ENCODE data around the gene MAPK4. TPM values are rescaled to one million over a fixed set of nuclear protein-coding genes. Genes with fewer than 3 reads are reported as not detected.

Gene MAPK4
- polyA plus RNA-seq, 1 donor = 1.5 TPM

DNA sequence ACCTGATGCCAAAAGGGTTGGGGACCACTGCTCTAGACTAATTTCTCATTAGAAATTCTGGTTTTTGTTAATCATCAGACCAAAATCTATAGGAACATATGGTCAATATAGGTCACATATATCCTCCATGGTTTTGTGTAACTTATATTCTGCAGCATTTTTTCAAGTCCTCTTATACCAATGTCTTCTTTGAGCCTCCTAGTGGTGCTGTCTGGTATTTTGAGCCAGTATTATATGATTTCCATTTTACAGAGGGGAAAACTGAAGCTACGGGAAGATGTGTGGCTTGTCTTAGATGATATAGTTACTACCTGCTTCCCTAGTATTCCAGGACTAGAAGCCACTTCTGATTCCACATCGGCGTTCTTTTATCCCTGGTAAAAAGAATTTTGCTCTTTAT lies 13.8 kb downstream of the MAPK4 start:
- H3K27me3 ChIP-seq (ENCODE audit: control insufficient read depth, insufficient read depth, low read length) = no peaks in the 10 kb centered on the region
- H3K36me3 ChIP-seq (ENCODE audit: control insufficient read depth, insufficient read depth, low read length) = no peaks in the 10 kb centered on the region
- no peaks in the 10 kb centered on the region for H3K4me1 ChIP-seq (ENCODE audit: control insufficient read depth, insufficient read depth, low read length)
- DNase-seq = no peak
- no peak overlapping the region for H3K4me3 ChIP-seq (ENCODE audit: low read length)
- no peak overlapping the region for H3K27ac ChIP-seq (ENCODE audit: low read length)
- WGBS (ENCODE audit: insufficient coverage, low lambda C conversion rate) = 100% methylated on average over 3 of the region's 3 CpGs
- no peaks in the 10 kb centered on the region for H3K9me3 ChIP-seq (ENCODE audit: control insufficient read depth, low read depth, low read length)

DNA sequence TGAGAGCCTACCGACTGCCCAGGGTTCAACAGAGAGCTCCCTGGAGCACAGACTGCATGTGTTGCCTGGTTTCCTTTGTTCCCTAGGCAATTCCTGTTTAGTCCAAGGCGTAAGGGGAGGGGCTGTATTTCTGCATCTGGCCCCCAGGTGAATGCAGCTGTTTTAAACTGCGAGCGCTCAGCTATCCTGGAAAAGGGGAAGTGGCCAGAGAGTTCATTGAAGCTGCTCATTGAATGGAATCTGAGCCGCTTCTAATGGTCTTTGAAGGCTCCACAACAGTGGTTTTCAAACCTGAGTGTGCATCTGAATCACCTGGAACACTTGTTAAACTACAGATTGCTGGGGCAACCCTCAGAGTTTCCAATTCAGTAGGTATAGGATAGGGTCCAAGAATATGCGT lies 18.1 kb downstream of the MAPK4 start:
- H3K4me3 ChIP-seq (ENCODE audit: low read length) = no peak overlapping the region
- H3K27ac ChIP-seq (ENCODE audit: low read length) = no peak overlapping the region
- no peak for DNase-seq
- H3K36me3 ChIP-seq (ENCODE audit: control insufficient read depth, insufficient read depth, low read length) = no peaks in the 10 kb centered on the region
- no peaks in the 10 kb centered on the region for H3K4me1 ChIP-seq (ENCODE audit: control insufficient read depth, insufficient read depth, low read length)
- WGBS (ENCODE audit: insufficient coverage, low lambda C conversion rate) = 100% methylated on average over 1 of the region's 6 CpGs
- H3K27me3 ChIP-seq (ENCODE audit: control insufficient read depth, insufficient read depth, low read length) = no peaks in the 10 kb centered on the region
- H3K9me3 ChIP-seq (ENCODE audit: control insufficient read depth, low read depth, low read length) = no peaks in the 10 kb centered on the region

GRCh38 chr18:50578651-50579050 lies 18.8 kb downstream of the MAPK4 start:
- no peak for DNase-seq
- Histone ChIP-seq H3K4me3 (ENCODE audit: low read length) (no peak overlapping the region), H3K36me3 (ENCODE audit: control insufficient read depth, insufficient read depth, low read length) (no peaks in the 10 kb centered on the region), H3K9me3 (ENCODE audit: control insufficient read depth, low read depth, low read length) (no peaks in the 10 kb centered on the region), H3K4me1 (ENCODE audit: control insufficient read depth, insufficient read depth, low read length) (no peaks in the 10 kb centered on the region), H3K27me3 (ENCODE audit: control insufficient read depth, insufficient read depth, low read length) (no peaks in the 10 kb centered on the region), H3K27ac (ENCODE audit: low read length) (no peak overlapping the region)
- no CpG with 5 or more reads among the region's 3 CpGs for WGBS (ENCODE audit: insufficient coverage, low lambda C conversion rate)

GRCh38 chr18:50579061-50579774 lies 19.3 kb downstream of the MAPK4 start:
- Histone ChIP-seq H3K9me3 (ENCODE audit: control insufficient read depth, low read depth, low read length) (no peaks in the 10 kb centered on the region), H3K4me3 (ENCODE audit: low read length) (no peak overlapping the region), H3K27ac (ENCODE audit: low read length) (no peak overlapping the region), H3K4me1 (ENCODE audit: control insufficient read depth, insufficient read depth, low read length) (no peaks in the 10 kb centered on the region), H3K27me3 (ENCODE audit: control insufficient read depth, insufficient read depth, low read length) (no peaks in the 10 kb centered on the region), H3K36me3 (ENCODE audit: control insufficient read depth, insufficient read depth, low read length) (no peaks in the 10 kb centered on the region)
- no peak for DNase-seq
- no CpG with 5 or more reads among the region's 3 CpGs for WGBS (ENCODE audit: insufficient coverage, low lambda C conversion rate)

DNA sequence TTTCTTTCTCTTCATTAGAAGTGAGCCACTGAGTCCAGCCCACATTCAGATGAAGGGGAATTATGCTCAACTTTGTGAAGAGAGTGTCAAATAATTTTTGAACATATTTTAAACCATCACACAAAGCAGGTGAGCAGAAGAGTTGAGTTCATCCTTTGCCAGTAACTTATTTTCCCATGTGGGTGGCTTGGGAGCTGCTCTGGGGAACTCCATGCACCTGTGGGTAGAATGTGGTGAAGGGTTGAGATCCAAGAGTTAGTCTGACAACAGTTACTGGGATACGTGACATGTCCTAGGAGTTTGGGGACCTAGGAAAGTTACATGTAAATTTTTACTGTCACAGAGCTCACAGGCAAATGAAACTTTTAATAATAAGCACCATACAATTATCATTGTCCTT lies 21.6 kb downstream of the MAPK4 start:
- no peaks in the 10 kb centered on the region for H3K36me3 ChIP-seq (ENCODE audit: control insufficient read depth, insufficient read depth, low read length)
- 100% methylated on average over 1 of the region's 1 CpG for WGBS (ENCODE audit: insufficient coverage, low lambda C conversion rate)
- no peak for DNase-seq
- H3K27me3 ChIP-seq (ENCODE audit: control insufficient read depth, insufficient read depth, low read length) = no peaks in the 10 kb centered on the region
- no peaks in the 10 kb centered on the region for H3K9me3 ChIP-seq (ENCODE audit: control insufficient read depth, low read depth, low read length)
- H3K27ac ChIP-seq (ENCODE audit: low read length) = no peak overlapping the region
- no peak overlapping the region for H3K4me3 ChIP-seq (ENCODE audit: low read length)
- H3K4me1 ChIP-seq (ENCODE audit: control insufficient read depth, insufficient read depth, low read length) = no peaks in the 10 kb centered on the region

GRCh38 chr18:50582500-50582899 lies 22.6 kb downstream of the MAPK4 start:
- Histone ChIP-seq H3K27me3 (ENCODE audit: control insufficient read depth, insufficient read depth, low read length) (no peaks in the 10 kb centered on the region), H3K9me3 (ENCODE audit: control insufficient read depth, low read depth, low read length) (no peaks in the 10 kb centered on the region), H3K36me3 (ENCODE audit: control insufficient read depth, insufficient read depth, low read length) (no peaks in the 10 kb centered on the region), H3K27ac (ENCODE audit: low read length) (no peak overlapping the region), H3K4me3 (ENCODE audit: low read length) (no peak overlapping the region), H3K4me1 (ENCODE audit: control insufficient read depth, insufficient read depth, low read length) (no peaks in the 10 kb centered on the region)
- no peak for DNase-seq
- no CpG with 5 or more reads among the region's 4 CpGs for WGBS (ENCODE audit: insufficient coverage, low lambda C conversion rate)

DNA sequence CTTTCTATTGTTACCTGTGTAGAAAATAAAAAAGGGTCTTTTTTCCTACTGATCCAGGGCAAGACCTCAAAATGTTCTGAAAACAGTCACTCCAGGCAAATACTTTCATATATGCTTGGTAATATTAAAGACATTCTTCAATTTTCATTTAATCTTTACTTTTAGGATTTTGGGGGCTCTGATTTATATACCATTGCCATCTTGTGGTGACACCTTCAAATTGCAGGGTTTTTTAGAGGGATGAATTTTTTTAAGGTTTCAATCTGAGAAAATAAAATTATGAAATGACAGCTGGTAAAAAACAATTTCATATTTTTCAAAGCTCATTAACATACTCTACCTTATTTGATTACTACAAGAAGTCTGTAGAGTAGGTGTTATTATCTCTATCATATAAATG lies 26.8 kb downstream of the MAPK4 start:
- Histone ChIP-seq H3K9me3 (ENCODE audit: control insufficient read depth, low read depth, low read length) (no peaks in the 10 kb centered on the region), H3K4me1 (ENCODE audit: control insufficient read depth, insufficient read depth, low read length) (no peaks in the 10 kb centered on the region), H3K4me3 (ENCODE audit: low read length) (no peak overlapping the region), H3K27ac (ENCODE audit: low read length) (no peak overlapping the region), H3K36me3 (ENCODE audit: control insufficient read depth, insufficient read depth, low read length) (no peaks in the 10 kb centered on the region), H3K27me3 (ENCODE audit: control insufficient read depth, insufficient read depth, low read length) (no peaks in the 10 kb centered on the region)
- no peak for DNase-seq

- H3K9me3 ChIP-seq (ENCODE audit: control insufficient read depth, low read depth, low read length) = no peaks in the 10 kb centered on the region
- H3K4me1 ChIP-seq (ENCODE audit: control insufficient read depth, insufficient read depth, low read length) = no peaks in the 10 kb centered on the region
- no peak for DNase-seq
- no peaks in the 10 kb centered on the region for H3K27me3 ChIP-seq (ENCODE audit: control insufficient read depth, insufficient read depth, low read length)
- no peak overlapping the region for H3K4me3 ChIP-seq (ENCODE audit: low read length)
- H3K36me3 ChIP-seq (ENCODE audit: control insufficient read depth, insufficient read depth, low read length) = no peaks in the 10 kb centered on the region
- WGBS (ENCODE audit: insufficient coverage, low lambda C conversion rate) = 100% methylated on average over 1 of the region's 3 CpGs
- H3K27ac ChIP-seq (ENCODE audit: low read length) = no peak overlapping the region
Observed at GRCh38 chr18:50590593-50590992, 30.7 kb downstream of the MAPK4 start.

DNA sequence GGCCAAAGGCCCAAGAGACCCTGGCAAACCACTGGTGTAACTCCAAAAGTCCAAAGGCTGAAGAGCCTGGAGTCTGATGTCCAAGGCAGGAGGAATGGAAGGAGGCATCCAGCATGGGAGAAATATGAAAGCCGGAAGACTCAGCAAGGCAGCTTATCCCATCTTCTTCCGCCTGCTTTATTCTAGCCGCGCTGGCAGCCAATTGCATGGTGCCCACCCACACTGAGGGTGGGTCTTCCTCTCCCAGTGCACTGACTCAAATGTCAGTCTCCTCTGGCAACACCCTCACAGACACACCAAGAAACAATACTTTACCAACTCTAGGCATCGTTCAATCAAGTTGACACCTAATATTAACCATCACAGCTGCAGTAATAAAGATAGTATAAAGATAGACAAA lies 34.1 kb downstream of the MAPK4 start:
- whole genome bisulfite sequencing (ENCODE audit: insufficient coverage, low lambda C conversion rate) = no CpG with 5 or more reads among the region's 5 CpGs
- H3K4me3 ChIP-seq (ENCODE audit: low read length) = no peak overlapping the region

DNA sequence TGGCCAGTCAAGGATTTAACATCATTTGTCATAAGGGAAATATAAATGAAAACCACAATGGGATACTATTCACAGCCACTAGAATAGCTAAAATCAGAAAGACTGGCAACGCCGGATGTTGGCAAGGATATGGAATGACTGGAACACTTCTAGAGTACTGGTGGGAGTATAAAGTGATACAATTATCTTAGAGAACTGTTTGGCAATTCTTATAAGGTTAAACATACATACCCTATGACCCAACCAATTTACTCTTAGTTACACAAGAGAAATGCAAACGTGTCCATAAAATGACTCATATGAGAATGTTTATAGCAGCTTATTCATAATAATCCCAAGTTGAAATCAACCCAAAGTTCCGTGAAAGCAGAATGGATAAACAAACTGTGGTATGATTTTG lies 35.1 kb downstream of the MAPK4 start:
- H3K27ac ChIP-seq (ENCODE audit: low read length) = no peak overlapping the region
- 57% methylated on average over 1 of the region's 4 CpGs for WGBS (ENCODE audit: insufficient coverage, low lambda C conversion rate)
- DNase-seq = no peak
- H3K4me1 ChIP-seq (ENCODE audit: control insufficient read depth, insufficient read depth, low read length) = no peaks in the 10 kb centered on the region
- H3K4me3 ChIP-seq (ENCODE audit: low read length) = no peak overlapping the region
- H3K36me3 ChIP-seq (ENCODE audit: control insufficient read depth, insufficient read depth, low read length) = no peaks in the 10 kb centered on the region
- no peaks in the 10 kb centered on the region for H3K9me3 ChIP-seq (ENCODE audit: control insufficient read depth, low read depth, low read length)
- H3K27me3 ChIP-seq (ENCODE audit: control insufficient read depth, insufficient read depth, low read length) = no peaks in the 10 kb centered on the region

More for the DNA sequence above, 34.1 kb downstream of the MAPK4 start:
- no peak overlapping the region for H3K27ac ChIP-seq (ENCODE audit: low read length)
- no peaks in the 10 kb centered on the region for H3K36me3 ChIP-seq (ENCODE audit: control insufficient read depth, insufficient read depth, low read length)
- H3K27me3 ChIP-seq (ENCODE audit: control insufficient read depth, insufficient read depth, low read length) = no peaks in the 10 kb centered on the region
- DNase-seq = no peak
- no peaks in the 10 kb centered on the region for H3K4me1 ChIP-seq (ENCODE audit: control insufficient read depth, insufficient read depth, low read length)
- no peaks in the 10 kb centered on the region for H3K9me3 ChIP-seq (ENCODE audit: control insufficient read depth, low read depth, low read length)

DNA sequence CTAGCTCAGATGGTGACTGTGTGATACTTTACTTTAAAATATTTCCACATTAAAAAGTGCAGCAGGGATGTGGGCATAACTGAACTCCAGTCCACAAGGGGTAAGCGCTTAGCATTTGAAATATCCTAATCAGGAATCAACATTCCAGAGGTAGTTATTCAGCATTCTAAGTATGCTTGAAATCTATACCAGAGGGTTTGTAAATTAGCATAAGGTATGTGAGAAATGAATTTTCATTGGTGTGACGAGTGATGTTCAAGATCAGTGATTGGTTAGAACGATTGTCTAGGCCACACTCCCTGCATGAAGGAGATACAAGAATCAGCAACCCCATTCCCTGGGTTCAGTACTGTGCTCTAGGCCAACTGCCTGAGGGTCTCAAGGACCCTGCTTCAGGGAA lies 42.6 kb downstream of the MAPK4 start:
- WGBS (ENCODE audit: insufficient coverage, low lambda C conversion rate) = no CpG with 5 or more reads among the region's 3 CpGs
- Histone ChIP-seq H3K9me3 (ENCODE audit: control insufficient read depth, low read depth, low read length) (no peaks in the 10 kb centered on the region), H3K4me1 (ENCODE audit: control insufficient read depth, insufficient read depth, low read length) (no peaks in the 10 kb centered on the region), H3K4me3 (ENCODE audit: low read length) (no peak overlapping the region), H3K27me3 (ENCODE audit: control insufficient read depth, insufficient read depth, low read length) (no peaks in the 10 kb centered on the region), H3K36me3 (ENCODE audit: control insufficient read depth, insufficient read depth, low read length) (no peaks in the 10 kb centered on the region), H3K27ac (ENCODE audit: low read length) (no peak overlapping the region)
- no peak for DNase-seq
